Pons (tissue), 1 donor: ENCODE measurements around the gene RFESD.
"Not testable (repeated sequence)": the region's sequence is repeated elsewhere in the genome, so short reads cannot be mapped to it uniquely, and the experiment has no call there.

ENCODE experiments used
- DNase-seq: peaks from one replicate; pipeline ENCODE4 v3.0.0-alpha.2; 2016; ENCODE audit warnings: low spot score

The RFESD gene

GRCh38 chr5:95667061-95667618 is 20.6 kb downstream of the RFESD start:
- DNase-seq: peak; percentile 19

- DNase-seq: no peak
Measured at GRCh38 chr5:95667678-95668077, 21.1 kb downstream of the RFESD start.

- no peak for DNase-seq
Measured at GRCh38 chr5:95668216-95668615, 21.6 kb downstream of the RFESD start.

GRCh38 chr5:95668728-95669127 is 22.2 kb downstream of the RFESD start:
- peak; percentile 24 for DNase-seq

GRCh38 chr5:95669540-95669939 is 23.0 kb downstream of the RFESD start:
- DNase-seq: peak; percentile 65

- no peak for DNase-seq
Measured at GRCh38 chr5:95669985-95670384, 23.4 kb downstream of the RFESD start.

GRCh38 chr5:95670568-95670967 is 24.0 kb downstream of the RFESD start:
- no peak for DNase-seq

- DNase-seq: no peak
Measured at GRCh38 chr5:95671826-95672225, 25.2 kb downstream of the RFESD start.

- DNase-seq: no peak
Measured at GRCh38 chr5:95672641-95673040, 26.1 kb downstream of the RFESD start.

- no peak for DNase-seq
Measured at GRCh38 chr5:95673081-95673480, 26.5 kb downstream of the RFESD start.

GRCh38 chr5:95682891-95683290 is 36.3 kb downstream of the RFESD start, which contains the start of gene SPATA9:
SPATA9 (minus strand) TSS chr5:95682991; CDS start chr5:95682854, 137 bp downstream.
- no peak for DNase-seq

- no peak for DNase-seq
Measured at GRCh38 chr5:95684361-95684760, 37.8 kb downstream of the RFESD start.

GRCh38 chr5:95686651-95687050 is 40.1 kb downstream of the RFESD start:
- DNase-seq: no peak

- DNase-seq: no peak
Measured at GRCh38 chr5:95689680-95690079, 43.1 kb downstream of the RFESD start.

- DNase-seq: no peak
Measured at GRCh38 chr5:95690333-95690732, 43.8 kb downstream of the RFESD start.

GRCh38 chr5:95697781-95698681 is 51.5 kb downstream of the RFESD start:
- DNase-seq: no peak

GRCh38 chr5:95699337-95699736 is 52.8 kb downstream of the RFESD start:
- no peak for DNase-seq

GRCh38 chr5:95701074-95701473 is 54.5 kb downstream of the RFESD start:
- no peak for DNase-seq

GRCh38 chr5:95704150-95704549 is 57.6 kb downstream of the RFESD start:
- DNase-seq: peak; percentile 35

- not testable (repeated sequence) for DNase-seq
Measured at GRCh38 chr5:95706196-95706595, 59.6 kb downstream of the RFESD start.

- DNase-seq: no peak
Measured at GRCh38 chr5:95707055-95707454, 60.5 kb downstream of the RFESD start.
